ENCODE data around the gene OR6X1. TPM values are rescaled to one million over a fixed set of nuclear protein-coding genes. Genes with fewer than 3 reads are reported as not detected.

Gene OR6X1
- total and polyA plus RNA-seq, 2 of the 8 experiments (the other 6 are each of a cell fraction or from before 2014, with no cell fraction given), result not detected

DNA sequence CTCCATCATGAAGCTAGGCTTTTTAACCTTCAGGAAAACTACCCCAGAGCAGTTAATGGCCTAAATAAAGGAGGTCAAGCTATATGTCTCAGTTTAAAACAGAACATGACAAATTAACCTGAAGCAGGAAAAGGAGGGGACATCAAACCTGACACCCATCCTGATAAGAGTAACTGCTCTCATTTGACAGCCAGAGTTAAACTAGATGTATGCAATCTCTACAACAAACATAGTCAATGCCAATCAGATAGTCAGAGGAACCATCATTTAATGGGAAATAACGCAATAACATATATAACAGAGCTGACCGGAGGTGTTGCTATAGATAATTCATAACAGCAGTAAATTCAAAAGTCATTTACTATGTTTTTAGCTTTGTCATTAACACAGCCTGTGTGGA lies 15.9 kb downstream of the OR6X1 start:
- Histone ChIP-seq H3K9ac (replicated peaks in 1 of 4; ENCODE audit: extremely low read depth in 1 of 4, low read depth in 3 of 4, low read length in 3 of 4) (no peak overlapping the region), H4K20me1 (replicated peaks in 1 of 2; ENCODE audit: control insufficient read depth in 1 of 2, insufficient read depth in 2 of 2, low read length in 2 of 2) (peaks cover 0 to 5% of the 10 kb centered on the region in 2 experiments), H2BK15ac (ENCODE audit: low read length) (no peak overlapping the region), H3K4me3 (ENCODE audit: extremely low read depth in 1 of 4, insufficient read depth in 2 of 4, low read depth in 3 of 4, low read length in 4 of 4) (no peak overlapping the region), H3K79me1 (ENCODE audit: low read depth, low read length) (peaks cover 9% of the 10 kb centered on the region; the same call in 1 of the 2 replicates), H3K4ac (replicated peaks; ENCODE audit: insufficient read length, low read depth, low read length) (no peak overlapping the region), H3K9me3 (ENCODE audit: insufficient read depth in 2 of 2, low read depth in 1 of 2, low read length in 1 of 2) (peaks cover 15 to 19% of the 10 kb centered on the region in 2 experiments), H2AK5ac (ENCODE audit: low read depth, low read length) (no peak overlapping the region), H3K27ac (ENCODE audit: low read depth, low read length) (no peak overlapping the region), H3K36me3 (ENCODE audit: control insufficient read depth in 2 of 4, insufficient read depth in 4 of 4, low read length in 3 of 4) (peaks cover 21 to 66% (median 52%) of the 10 kb centered on the region in 4 experiments), H4K8ac (ENCODE audit: extremely low read depth, insufficient read depth, low read length) (no peak overlapping the region), H3K56ac (replicated peaks; ENCODE audit: insufficient read length, low read depth, low read length) (no peak overlapping the region), H3K4me1 (replicated peaks in 1 of 4; ENCODE audit: control insufficient read depth in 3 of 4, insufficient read depth in 4 of 4, low read length in 3 of 4) (peaks cover 0 to 15% (median 2%) of the 10 kb centered on the region in 4 experiments; a peak in 5 of 7 replicates), H2BK12ac (ENCODE audit: low read depth, low read length) (no peak overlapping the region), H3K18ac (ENCODE audit: extremely low read depth, low read length) (no peak overlapping the region), H2BK5ac (ENCODE audit: low read depth, low read length) (no peak overlapping the region), H3K23ac (ENCODE audit: insufficient read length) (no peak overlapping the region), H3K27me3 (replicated peaks in 1 of 4; ENCODE audit: control insufficient read depth in 3 of 4, extremely low read depth in 1 of 4, insufficient read depth in 3 of 4, low read length in 3 of 4) (no peaks in the 10 kb centered on the region), H4K91ac (replicated peaks; ENCODE audit: insufficient read length, low read length) (no peak overlapping the region), H4K5ac (ENCODE audit: insufficient read length, low read depth, low read length) (no peak overlapping the region), H3K79me2 (ENCODE audit: control insufficient read depth in 1 of 2, insufficient read depth in 2 of 2, low read length in 2 of 2) (peaks cover 43 to 79% of the 10 kb centered on the region in 2 experiments), H3K23me2 (ENCODE audit: low read depth, low read length) (peaks cover 11% of the 10 kb centered on the region), H2AFZ (ENCODE audit: low read length) (no peak overlapping the region), H2BK20ac (ENCODE audit: low read length) (no peak overlapping the region), H3K4me2 (ENCODE audit: insufficient read depth in 1 of 2, low read depth in 2 of 2, low read length in 2 of 2) (no peak overlapping the region), H2BK120ac (replicated peaks; ENCODE audit: low read depth, low read length) (no peak overlapping the region), H3K14ac (ENCODE audit: insufficient read length) (no peak overlapping the region)
- FAIRE-seq (no peak), DNase-seq (ENCODE audit: low read depth in 1 of 2, low spot score in 2 of 2) (no peak)
- 3% methylated on average over 2 of the region's 2 CpGs; no CpG with 5 or more reads in 1 of the 2 experiments for WGBS, 2 experiments (ENCODE audit: extremely low coverage in 1 of 2, insufficient coverage in 1 of 2, insufficient read length in 1 of 2, insufficient replicate concordance in 2 of 2, low coverage in 1 of 2, low lambda C conversion rate in 2 of 2, missing lambda C conversion rate in 1 of 2)
- POLR2A ChIA-PET (ENCODE audit: partially characterized antibody), result interaction anchor here (1.3 kb wide), 2 partner anchors 11 to 17 kb away, joined by 3 to 4 read pairs; no protein-coding TSS in a partner anchor
- CTCF ChIA-PET (ENCODE audit: partially characterized antibody), result interaction anchor here (0.7 to 2.2 kb wide), 4 partner anchors 9 to 134 kb away, joined by 3 to 6 read pairs (median 4); no protein-coding TSS in a partner anchor
- TF ChIP-seq KDM4A (IDR thresholded peaks at IDR 0.05; ENCODE audit: low read depth, low read length, severe bottlenecking), result no peak
- no peak for TF ChIP-seq FOSL1 (IDR thresholded peaks at IDR 0.05; ENCODE audit: insufficient read depth, low read depth, low read length)
- TF ChIP-seq, protein P1, sequence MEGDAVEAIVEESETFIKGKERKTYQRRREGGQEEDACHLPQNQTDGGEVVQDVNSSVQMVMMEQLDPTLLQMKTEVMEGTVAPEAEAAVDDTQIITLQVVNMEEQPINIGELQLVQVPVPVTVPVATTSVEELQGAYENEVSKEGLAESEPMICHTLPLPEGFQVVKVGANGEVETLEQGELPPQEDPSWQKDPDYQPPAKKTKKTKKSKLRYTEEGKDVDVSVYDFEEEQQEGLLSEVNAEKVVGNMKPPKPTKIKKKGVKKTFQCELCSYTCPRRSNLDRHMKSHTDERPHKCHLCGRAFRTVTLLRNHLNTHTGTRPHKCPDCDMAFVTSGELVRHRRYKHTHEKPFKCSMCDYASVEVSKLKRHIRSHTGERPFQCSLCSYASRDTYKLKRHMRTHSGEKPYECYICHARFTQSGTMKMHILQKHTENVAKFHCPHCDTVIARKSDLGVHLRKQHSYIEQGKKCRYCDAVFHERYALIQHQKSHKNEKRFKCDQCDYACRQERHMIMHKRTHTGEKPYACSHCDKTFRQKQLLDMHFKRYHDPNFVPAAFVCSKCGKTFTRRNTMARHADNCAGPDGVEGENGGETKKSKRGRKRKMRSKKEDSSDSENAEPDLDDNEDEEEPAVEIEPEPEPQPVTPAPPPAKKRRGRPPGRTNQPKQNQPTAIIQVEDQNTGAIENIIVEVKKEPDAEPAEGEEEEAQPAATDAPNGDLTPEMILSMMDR (IDR thresholded peaks at IDR 0.05; ENCODE audit: control extremely low read depth in 1 of 3, insufficient read depth in 1 of 3, low read depth in 1 of 3, low read length in 3 of 3), result no peak
- TF ChIP-seq SRF (IDR thresholded peaks at IDR 0.05; ENCODE audit: low read depth, low read length), result no peak
- no peak for TF ChIP-seq SP4 (IDR thresholded peaks at IDR 0.05; ENCODE audit: low read length)
- TF ChIP-seq RBBP5 (IDR thresholded peaks at IDR 0.05; ENCODE audit: borderline replicate concordance, low read depth, low read length), result no peak
- no peak for TF ChIP-seq TAF1 (IDR thresholded peaks at IDR 0.05; ENCODE audit: low read depth, low read length)
- TF ChIP-seq RFX5 (IDR thresholded peaks at IDR 0.05; ENCODE audit: borderline replicate concordance, low read depth, low read length), result no peak
- TF ChIP-seq GTF2F1 (IDR thresholded peaks at IDR 0.05; ENCODE audit: borderline replicate concordance, low read depth, low read length), result no peak
- no peak for TF ChIP-seq SP1 (IDR thresholded peaks at IDR 0.05; ENCODE audit: low read depth, low read length)
- no peak for TF ChIP-seq SUZ12 (IDR thresholded peaks at IDR 0.05; ENCODE audit: low read length)
